ENCODE results near the gene PLBD2. TPM values are rescaled to one million over a fixed set of nuclear protein-coding genes. Genes with fewer than 3 reads are reported as not detected.

PLBD2 gene, protein sequence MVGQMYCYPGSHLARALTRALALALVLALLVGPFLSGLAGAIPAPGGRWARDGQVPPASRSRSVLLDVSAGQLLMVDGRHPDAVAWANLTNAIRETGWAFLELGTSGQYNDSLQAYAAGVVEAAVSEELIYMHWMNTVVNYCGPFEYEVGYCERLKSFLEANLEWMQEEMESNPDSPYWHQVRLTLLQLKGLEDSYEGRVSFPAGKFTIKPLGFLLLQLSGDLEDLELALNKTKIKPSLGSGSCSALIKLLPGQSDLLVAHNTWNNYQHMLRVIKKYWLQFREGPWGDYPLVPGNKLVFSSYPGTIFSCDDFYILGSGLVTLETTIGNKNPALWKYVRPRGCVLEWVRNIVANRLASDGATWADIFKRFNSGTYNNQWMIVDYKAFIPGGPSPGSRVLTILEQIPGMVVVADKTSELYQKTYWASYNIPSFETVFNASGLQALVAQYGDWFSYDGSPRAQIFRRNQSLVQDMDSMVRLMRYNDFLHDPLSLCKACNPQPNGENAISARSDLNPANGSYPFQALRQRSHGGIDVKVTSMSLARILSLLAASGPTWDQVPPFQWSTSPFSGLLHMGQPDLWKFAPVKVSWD
- total RNA-seq: 10 to 100 TPM; 13.2 to 14.7 TPM

GRCh38 chr12:113358381-113359132, at the start of gene PLBD2:
Gene PLBD2 (plus strand): TSS chr12:113358587. CDS start chr12:113358601, 14 bp downstream.
- Mint-ChIP-seq H3K27ac (peak within 1 kb of the TSS; percentile 75), H3K27me3 (ENCODE audit: low read depth) (no peaks in the 10 kb centered on the region), H3K36me3 (ENCODE audit: insufficient read depth in 2 of 2) (peaks cover 0 to 1% of the 10 kb centered on the region in 2 donors), H3K4me1 (ENCODE audit: low read depth) (peaks cover 15% of the 10 kb centered on the region), H3K4me3 (peak within 1 kb of the TSS; percentile 87 to 93), H3K9me3 (no peaks in the 10 kb centered on the region)
- DNase-seq (peak; percentile 93 to 95), ATAC-seq (replicated peaks in 1 of 2) (peak; percentile 96)

- DNase-seq (no peak), ATAC-seq (replicated peaks in 1 of 2) (no peak)
- H3K4me3 Mint-ChIP-seq: no peak overlapping the region
- H3K27ac Mint-ChIP-seq: peak overlapping the region; percentile 81
- H3K4me1 Mint-ChIP-seq (ENCODE audit: low read depth): no peaks in the 10 kb centered on the region
- no peaks in the 10 kb centered on the region for H3K9me3 Mint-ChIP-seq
- no peaks in the 10 kb centered on the region for H3K27me3 Mint-ChIP-seq (ENCODE audit: low read depth)
- H3K36me3 Mint-ChIP-seq (ENCODE audit: insufficient read depth in 2 of 2): peaks cover 0 to 17% of the 10 kb centered on the region in 2 donors
Observed at GRCh38 chr12:113310489-113310888, 47.9 kb upstream of the PLBD2 start.

DNA sequence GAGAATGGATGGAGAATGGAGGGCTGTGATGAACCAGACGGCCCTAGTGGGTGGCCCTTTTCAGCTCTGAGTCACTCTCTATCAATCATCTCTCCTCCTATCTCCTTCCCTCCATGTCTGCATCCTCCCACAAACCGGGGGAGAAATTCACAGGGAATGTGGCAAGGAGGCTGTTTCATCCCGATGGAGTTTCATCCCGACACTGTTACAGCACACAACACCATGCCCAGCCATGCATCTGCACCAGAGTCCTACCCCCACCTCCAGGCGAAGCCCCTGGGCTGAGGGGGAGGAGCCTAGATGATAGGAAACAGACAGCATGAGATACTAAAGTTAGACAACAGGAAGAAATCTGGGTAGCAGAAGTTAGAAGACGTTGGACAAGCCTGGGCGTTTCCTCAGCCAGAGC, 44.3 kb upstream of the PLBD2 start:
- Mint-ChIP-seq H3K9me3 (peaks cover 0 to 4% of the 10 kb centered on the region in 2 donors), H3K36me3 (ENCODE audit: insufficient read depth in 2 of 2) (peaks cover 11 to 32% of the 10 kb centered on the region in 2 donors), H3K4me1 (ENCODE audit: low read depth) (no peaks in the 10 kb centered on the region), H3K27me3 (ENCODE audit: low read depth) (no peaks in the 10 kb centered on the region), H3K4me3 (no peak overlapping the region), H3K27ac (no peak overlapping the region)
- ATAC-seq (replicated peaks in 1 of 2): no peak
- no peak for DNase-seq

DNA sequence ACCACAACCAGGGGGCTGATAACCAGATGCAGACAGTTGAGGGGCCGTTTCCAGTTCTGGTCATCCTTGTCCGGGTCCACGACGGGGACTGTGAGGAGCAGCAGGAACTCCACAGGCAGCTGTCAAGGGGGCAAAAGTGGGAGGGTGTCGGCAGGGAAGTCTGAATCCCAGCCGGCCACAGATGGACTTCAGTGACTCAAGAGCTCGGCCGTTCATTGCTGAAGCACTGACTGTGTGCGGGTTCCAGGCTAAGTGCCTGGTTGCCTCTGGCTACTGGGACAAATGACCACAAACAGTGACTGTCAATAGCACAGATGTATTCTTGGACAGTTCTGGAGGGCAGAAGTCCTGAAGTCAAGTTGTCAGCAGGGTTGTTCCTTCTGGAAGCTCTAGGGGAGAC, 43.0 kb upstream of the PLBD2 start:
- ATAC-seq (replicated peaks in 1 of 2): no peak

DNA sequence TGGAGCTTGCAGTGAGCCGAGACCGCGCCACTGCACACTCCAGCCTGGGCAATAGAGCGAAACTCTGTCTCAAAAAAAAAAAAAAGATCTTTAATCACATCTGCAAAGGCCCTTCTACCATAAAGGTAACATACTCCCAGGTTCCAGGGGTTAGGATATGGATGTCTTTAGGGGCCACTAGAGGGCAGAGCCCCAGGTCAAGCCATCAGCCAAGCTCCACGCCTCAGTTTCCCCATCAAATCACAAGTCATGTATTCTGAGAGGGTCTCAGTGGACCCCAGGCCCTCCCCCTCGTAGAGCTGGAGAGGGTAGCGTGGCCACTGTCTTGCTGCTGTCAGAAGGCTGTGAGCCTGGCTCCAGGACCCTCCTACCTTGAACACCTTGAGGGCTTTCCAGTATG, 42.2 kb upstream of the PLBD2 start:
- DNase-seq: no peak
- H3K4me3 Mint-ChIP-seq: no peak overlapping the region
- peaks cover 11 to 32% of the 10 kb centered on the region in 2 donors for H3K36me3 Mint-ChIP-seq (ENCODE audit: insufficient read depth in 2 of 2)
- H3K27ac Mint-ChIP-seq: no peak overlapping the region
- peaks cover 0 to 4% of the 10 kb centered on the region in 2 donors for H3K9me3 Mint-ChIP-seq
- no peaks in the 10 kb centered on the region for H3K4me1 Mint-ChIP-seq (ENCODE audit: low read depth)
- H3K27me3 Mint-ChIP-seq (ENCODE audit: low read depth): no peaks in the 10 kb centered on the region
- ATAC-seq (replicated peaks in 1 of 2): no peak

More for the DNA sequence above, 43.0 kb upstream of the PLBD2 start:
- Mint-ChIP-seq H3K27ac (no peak overlapping the region), H3K4me1 (ENCODE audit: low read depth) (no peaks in the 10 kb centered on the region), H3K36me3 (ENCODE audit: insufficient read depth in 2 of 2) (peaks cover 11 to 34% of the 10 kb centered on the region in 2 donors), H3K27me3 (ENCODE audit: low read depth) (no peaks in the 10 kb centered on the region), H3K4me3 (no peak overlapping the region), H3K9me3 (peaks cover 0 to 4% of the 10 kb centered on the region in 2 donors)
- DNase-seq: no peak

GRCh38 chr12:113317122-113317521, 41.3 kb upstream of the PLBD2 start:
- ATAC-seq (replicated peaks in 1 of 2) (no peak), DNase-seq (no peak)
- Mint-ChIP-seq H3K4me1 (ENCODE audit: low read depth) (no peaks in the 10 kb centered on the region), H3K36me3 (ENCODE audit: insufficient read depth in 2 of 2) (peaks cover 11 to 33% of the 10 kb centered on the region in 2 donors), H3K27ac (no peak overlapping the region), H3K9me3 (peaks cover 0 to 4% of the 10 kb centered on the region in 2 donors), H3K27me3 (ENCODE audit: low read depth) (no peaks in the 10 kb centered on the region), H3K4me3 (no peak overlapping the region)

DNA sequence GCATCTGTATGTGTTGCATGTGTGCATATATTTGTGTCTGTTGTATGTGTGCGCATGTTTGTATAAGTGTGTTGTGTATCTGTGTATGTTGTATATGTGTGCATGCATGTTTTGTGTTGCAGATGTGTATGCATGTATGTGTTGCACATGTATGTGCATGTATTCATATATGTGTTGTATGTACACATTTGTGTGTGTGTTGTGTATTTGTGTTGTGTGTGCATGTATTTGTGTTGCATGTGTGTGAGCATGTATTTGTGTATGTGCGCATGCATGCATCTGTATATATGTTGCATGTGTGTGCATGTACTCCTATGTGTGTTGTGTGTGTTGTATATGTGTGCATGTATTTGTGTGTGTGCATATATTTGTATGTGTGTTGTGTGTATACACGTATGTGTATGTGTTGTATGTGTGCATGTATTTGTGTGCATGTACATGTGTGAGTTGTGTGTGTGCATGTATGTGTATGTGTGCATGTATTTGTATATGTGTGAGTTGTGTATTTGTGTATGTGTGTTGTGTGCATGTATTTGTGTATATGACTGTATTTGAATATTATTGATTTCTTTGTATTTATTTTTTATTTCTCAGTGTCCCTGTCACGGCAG, 40.2 kb upstream of the PLBD2 start:
- Mint-ChIP-seq H3K9me3 (peaks cover 0 to 6% of the 10 kb centered on the region in 2 donors), H3K4me1 (ENCODE audit: low read depth) (peaks cover 7% of the 10 kb centered on the region), H3K27ac (no peak overlapping the region), H3K36me3 (ENCODE audit: insufficient read depth in 2 of 2) (peaks cover 12 to 40% of the 10 kb centered on the region in 2 donors), H3K27me3 (ENCODE audit: low read depth) (no peaks in the 10 kb centered on the region), H3K4me3 (no peak overlapping the region)
- DNase-seq (no peak), ATAC-seq (replicated peaks in 1 of 2) (no peak)

DNA sequence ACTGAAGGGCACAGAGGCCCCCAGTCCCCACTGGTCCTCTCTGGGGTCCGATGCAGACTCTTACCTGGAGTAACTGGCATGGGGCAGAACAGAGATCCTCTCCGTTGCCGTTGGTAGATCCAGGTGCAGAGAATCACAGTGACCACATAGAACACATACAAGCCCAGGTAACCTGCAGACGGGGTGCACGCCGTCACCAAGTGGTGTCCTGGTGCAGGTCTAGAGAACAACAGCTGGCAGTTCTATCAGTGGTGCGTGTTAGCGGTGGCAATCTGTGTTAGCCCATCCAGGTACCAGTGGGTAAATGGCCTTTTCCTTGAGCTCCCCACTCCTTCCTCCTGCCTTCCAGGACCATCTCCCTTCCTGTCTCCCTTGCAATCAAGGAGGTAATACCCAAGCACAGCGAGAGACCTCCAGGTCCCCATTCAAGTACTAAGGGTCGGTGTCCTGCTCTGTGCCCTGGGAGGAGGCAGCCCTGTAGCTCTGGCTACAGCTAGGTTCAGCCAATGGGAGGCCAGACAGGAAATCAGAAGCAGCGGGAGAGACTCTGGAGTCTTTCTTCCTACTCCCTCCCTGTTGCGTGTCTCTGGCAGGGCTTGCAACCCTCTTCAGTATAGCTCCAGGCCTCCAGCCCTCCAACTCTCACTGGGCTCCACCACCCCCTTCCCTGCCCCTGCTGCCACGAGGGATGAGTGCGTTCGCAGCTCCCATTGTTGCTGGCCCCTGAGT, 39.3 kb upstream of the PLBD2 start:
- Mint-ChIP-seq H3K4me3 (no peak overlapping the region), H3K27ac (no peak overlapping the region), H3K36me3 (ENCODE audit: insufficient read depth in 2 of 2) (peaks cover 12 to 36% of the 10 kb centered on the region in 2 donors), H3K9me3 (peaks cover 0 to 6% of the 10 kb centered on the region in 2 donors), H3K27me3 (ENCODE audit: low read depth) (no peaks in the 10 kb centered on the region), H3K4me1 (ENCODE audit: low read depth) (peaks cover 14% of the 10 kb centered on the region)
- ATAC-seq (replicated peaks in 1 of 2) (no peak), DNase-seq (no peak)

- no peak for ATAC-seq (replicated peaks in 1 of 2)
Observed at GRCh38 chr12:113320401-113320800, 38.0 kb upstream of the PLBD2 start.

DNA sequence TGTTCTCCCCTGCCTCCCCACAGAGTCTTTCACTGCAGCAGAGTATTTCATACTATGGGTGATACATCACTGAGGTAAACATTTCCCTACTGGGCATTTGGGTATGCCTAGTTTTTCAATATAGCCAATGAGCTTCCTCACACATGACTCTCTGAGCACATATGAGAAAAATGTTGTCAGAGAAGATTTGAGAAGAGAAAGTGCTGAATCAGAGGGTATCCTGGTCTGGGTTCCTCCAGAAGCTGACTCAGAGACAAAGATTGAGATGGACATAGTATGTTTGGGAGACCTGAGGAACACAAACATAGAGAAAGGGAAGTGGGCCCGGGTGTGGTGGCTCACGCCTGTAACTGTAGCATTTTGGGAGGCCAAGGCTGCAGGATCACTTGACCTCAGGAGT, 36.0 kb upstream of the PLBD2 start:
- peaks cover 12 to 34% of the 10 kb centered on the region in 2 donors for H3K36me3 Mint-ChIP-seq (ENCODE audit: insufficient read depth in 2 of 2)

More at GRCh38 chr12:113320401-113320800, 38.0 kb upstream of the PLBD2 start:
- Mint-ChIP-seq H3K4me3 (no peak overlapping the region), H3K27ac (no peak overlapping the region), H3K27me3 (ENCODE audit: low read depth) (no peaks in the 10 kb centered on the region), H3K4me1 (ENCODE audit: low read depth) (peaks cover 14% of the 10 kb centered on the region), H3K9me3 (peaks cover 0 to 6% of the 10 kb centered on the region in 2 donors), H3K36me3 (ENCODE audit: insufficient read depth in 2 of 2) (peaks cover 12 to 34% of the 10 kb centered on the region in 2 donors)
- no peak for DNase-seq

DNA sequence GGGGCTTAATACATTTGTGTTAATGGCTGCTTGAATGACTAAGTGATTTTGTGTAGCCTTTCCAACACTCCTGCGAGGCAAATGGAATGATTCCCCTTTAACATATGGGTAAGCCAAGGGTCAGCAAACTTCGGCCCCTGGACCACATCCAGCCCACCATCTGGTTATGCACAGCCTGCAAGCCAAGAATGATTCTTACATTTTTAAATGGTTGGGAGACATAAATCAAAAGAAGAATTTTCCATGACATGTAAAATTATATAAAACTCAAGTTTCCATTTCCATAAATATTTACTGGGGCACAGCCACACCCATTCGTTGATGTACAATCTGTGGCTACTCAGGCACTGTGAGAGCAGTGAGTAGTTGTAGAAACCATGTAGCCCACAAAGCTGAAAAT, 32.5 kb upstream of the PLBD2 start:
- H3K9me3 Mint-ChIP-seq: peaks cover 0 to 2% of the 10 kb centered on the region in 2 donors
- DNase-seq (no peak), ATAC-seq (replicated peaks in 1 of 2) (no peak)
- no peak overlapping the region for H3K27ac Mint-ChIP-seq
- no peaks in the 10 kb centered on the region for H3K27me3 Mint-ChIP-seq (ENCODE audit: low read depth)
- H3K36me3 Mint-ChIP-seq (ENCODE audit: insufficient read depth in 2 of 2): peaks cover 3 to 25% of the 10 kb centered on the region in 2 donors
- no peak overlapping the region for H3K4me3 Mint-ChIP-seq
- peaks cover 22% of the 10 kb centered on the region for H3K4me1 Mint-ChIP-seq (ENCODE audit: low read depth)

More for the DNA sequence above, 36.0 kb upstream of the PLBD2 start:
- H3K4me3 Mint-ChIP-seq: no peak overlapping the region
- H3K9me3 Mint-ChIP-seq: peaks cover 0 to 6% of the 10 kb centered on the region in 2 donors
- no peak overlapping the region for H3K27ac Mint-ChIP-seq
- DNase-seq: no peak
- H3K4me1 Mint-ChIP-seq (ENCODE audit: low read depth): peaks cover 14% of the 10 kb centered on the region
- ATAC-seq (replicated peaks in 1 of 2): no peak
- H3K27me3 Mint-ChIP-seq (ENCODE audit: low read depth): no peaks in the 10 kb centered on the region

GRCh38 chr12:113326775-113327395, 31.5 kb upstream of the PLBD2 start:
- Mint-ChIP-seq H3K27me3 (ENCODE audit: low read depth) (no peaks in the 10 kb centered on the region), H3K4me3 (no peak overlapping the region), H3K27ac (peak overlapping the region; percentile 24), H3K36me3 (ENCODE audit: insufficient read depth in 2 of 2) (peaks cover 3 to 22% of the 10 kb centered on the region in 2 donors), H3K4me1 (ENCODE audit: low read depth) (peaks cover 26% of the 10 kb centered on the region), H3K9me3 (peaks cover 0 to 2% of the 10 kb centered on the region in 2 donors)
- ATAC-seq (replicated peaks in 1 of 2): no peak
- no peak for DNase-seq

All from activated T-cell treated with anti-CD3 and anti-CD28 coated beads, Interleukin-2, amount 50 U/mL, for 72 hours (primary cell).